Hepatocyte (in vitro differentiated cells): ENCODE results near the gene GRIN3A.

Experiments used
- EZH2 ChIP-seq: fragments of 200-600 bp; sonication (generic); IDR thresholded peaks from 2 replicates; pipeline ENCODE4 v1.6.1; 2016; ENCODE audit warnings: antibody characterized with exemption, mild to moderate bottlenecking, borderline replicate concordance
- TF ChIP-seq, protein P1 (sequence below): fragments of 200-600 bp; sonication (generic); IDR thresholded peaks from 2 replicates; pipeline ENCODE4 v1.5.1; 2016; ENCODE audit warnings: antibody characterized with exemption, mild to moderate bottlenecking; ENCODE audit not compliant: poor library complexity

DNA sequence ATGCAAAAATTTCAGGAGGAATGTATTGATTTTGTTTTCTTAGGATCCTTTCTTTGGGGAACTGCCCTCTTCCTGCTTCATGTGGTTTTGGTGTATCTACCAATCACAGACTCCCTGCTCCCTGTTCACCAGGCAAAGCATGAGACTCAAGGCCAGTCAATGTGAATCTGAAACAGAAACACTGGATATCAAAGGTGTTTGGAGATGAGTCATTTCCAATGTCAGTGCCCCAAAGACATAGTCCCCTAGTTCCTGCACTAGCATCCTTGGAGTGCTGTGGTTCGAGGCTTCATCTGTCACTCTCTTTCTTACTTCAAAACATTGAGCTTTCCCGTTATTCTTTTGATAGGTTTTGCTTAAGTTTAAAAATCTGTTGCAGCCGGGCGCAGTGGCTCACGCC is 151.8 kb downstream of the GRIN3A start:
- TF ChIP-seq, protein P1, sequence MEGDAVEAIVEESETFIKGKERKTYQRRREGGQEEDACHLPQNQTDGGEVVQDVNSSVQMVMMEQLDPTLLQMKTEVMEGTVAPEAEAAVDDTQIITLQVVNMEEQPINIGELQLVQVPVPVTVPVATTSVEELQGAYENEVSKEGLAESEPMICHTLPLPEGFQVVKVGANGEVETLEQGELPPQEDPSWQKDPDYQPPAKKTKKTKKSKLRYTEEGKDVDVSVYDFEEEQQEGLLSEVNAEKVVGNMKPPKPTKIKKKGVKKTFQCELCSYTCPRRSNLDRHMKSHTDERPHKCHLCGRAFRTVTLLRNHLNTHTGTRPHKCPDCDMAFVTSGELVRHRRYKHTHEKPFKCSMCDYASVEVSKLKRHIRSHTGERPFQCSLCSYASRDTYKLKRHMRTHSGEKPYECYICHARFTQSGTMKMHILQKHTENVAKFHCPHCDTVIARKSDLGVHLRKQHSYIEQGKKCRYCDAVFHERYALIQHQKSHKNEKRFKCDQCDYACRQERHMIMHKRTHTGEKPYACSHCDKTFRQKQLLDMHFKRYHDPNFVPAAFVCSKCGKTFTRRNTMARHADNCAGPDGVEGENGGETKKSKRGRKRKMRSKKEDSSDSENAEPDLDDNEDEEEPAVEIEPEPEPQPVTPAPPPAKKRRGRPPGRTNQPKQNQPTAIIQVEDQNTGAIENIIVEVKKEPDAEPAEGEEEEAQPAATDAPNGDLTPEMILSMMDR: no peak
- no peak for TF ChIP-seq EZH2
